T47D (cell line): ENCODE measurements around the gene CNNM2.
"Not testable (repeated sequence)": the region's sequence is repeated elsewhere in the genome, so short reads cannot be mapped to it uniquely, and the experiment has no call there.

Source experiments
- DNase-seq, 2 experiments: peaks; one replicate each; pipeline versions ENCODE4 v3.0.0 to v3.0.0-alpha.2; 2011 to 2012; ENCODE audit warnings: low read depth in 1 of 2, low spot score in 1 of 2
- JUND ChIP-seq: IDR thresholded peaks from 2 replicates; pipeline ENCODE4 v1.6.1; 2012; ENCODE audit warnings: low read depth
- in situ Hi-C: cut with HindIII; loops from 2 replicates; pipeline ENCODE4 v1.10.0; 2016; ENCODE audit warnings: low sequenced_read_pairs, low pct_unique_long_range_greater_than_20kb

CNNM2 gene

DNA sequence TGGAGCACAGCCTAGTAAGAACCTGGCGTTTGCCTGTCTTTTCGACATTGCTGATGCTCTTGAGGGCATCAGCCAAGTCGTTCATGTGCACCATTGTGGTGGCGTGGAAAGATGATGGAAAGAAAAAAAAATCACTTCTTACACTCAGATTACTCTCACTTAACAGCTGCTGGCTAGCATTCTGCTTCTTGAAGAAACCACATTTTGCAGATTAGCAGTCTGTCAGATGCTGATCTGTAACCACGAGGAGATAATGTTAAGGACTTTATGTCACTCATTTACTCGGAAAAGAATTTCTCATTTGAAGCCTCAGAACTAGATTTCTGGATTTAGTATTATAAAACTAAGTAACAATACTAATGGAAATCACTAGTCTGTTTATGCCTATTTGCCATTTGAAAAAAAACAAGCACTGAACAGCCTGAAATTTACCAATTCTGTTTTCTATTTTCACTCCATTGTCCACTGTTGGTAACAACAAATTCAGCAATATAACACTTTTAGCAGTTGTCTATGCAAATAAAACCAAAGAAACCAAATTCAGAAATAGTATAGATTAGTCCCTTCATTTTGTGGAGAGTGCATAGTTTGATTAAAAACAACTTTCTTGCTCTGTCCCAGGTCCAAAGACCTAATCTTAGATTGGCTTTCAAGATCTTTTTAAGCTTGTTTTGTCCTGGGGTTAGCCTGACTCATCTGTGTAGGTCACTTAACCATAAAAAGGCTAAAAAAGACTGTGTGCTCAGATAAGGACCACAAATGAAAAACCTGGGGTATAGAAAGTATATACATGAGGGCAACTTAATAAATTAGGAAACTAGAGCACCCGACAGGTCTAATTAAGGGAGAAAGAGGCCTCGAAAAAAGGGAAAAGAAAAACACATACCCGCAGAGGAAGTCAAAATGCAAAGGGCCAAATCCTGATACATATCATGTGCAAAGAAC is 207.5 kb downstream of the CNNM2 start:
- DNase-seq, result no peak
- no peak for TF ChIP-seq JUND
- in situ Hi-C loops, result no loop called here

GRCh38 chr10:103127241-103127640 is 209.1 kb downstream of the CNNM2 start:
- TF ChIP-seq JUND, result no peak
- DNase-seq, result no peak
- in situ Hi-C loops, result no loop called here

DNA sequence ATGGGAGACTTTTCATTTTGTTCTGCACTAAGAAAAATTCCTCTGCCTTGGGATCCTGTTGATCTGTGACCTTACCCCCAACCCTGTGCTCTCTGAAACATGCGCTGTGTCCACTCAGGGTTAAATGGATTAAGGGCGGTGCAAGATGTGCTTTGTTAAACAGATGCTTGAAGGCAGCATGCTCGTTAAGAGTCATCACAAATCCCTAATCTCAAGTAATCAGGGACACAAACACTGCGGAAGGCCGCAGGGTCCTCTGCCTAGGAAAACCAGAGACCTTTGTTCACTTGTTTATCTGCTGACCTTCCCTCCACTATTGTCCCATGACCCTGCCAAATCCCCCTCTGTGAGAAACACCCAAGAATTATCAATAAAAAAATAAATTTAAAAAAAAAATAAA is 212.1 kb downstream of the CNNM2 start:
- DNase-seq, in situ Hi-C loops: not testable (repeated sequence)

GRCh38 chr10:103130910-103131309 is 212.8 kb downstream of the CNNM2 start:
- no peak for TF ChIP-seq JUND
- DNase-seq, result no peak
- in situ Hi-C loops, result no loop called here

- in situ Hi-C loops, DNase-seq: not testable (repeated sequence)
Measured at GRCh38 chr10:103135168-103135567, 217.1 kb downstream of the CNNM2 start.

DNA sequence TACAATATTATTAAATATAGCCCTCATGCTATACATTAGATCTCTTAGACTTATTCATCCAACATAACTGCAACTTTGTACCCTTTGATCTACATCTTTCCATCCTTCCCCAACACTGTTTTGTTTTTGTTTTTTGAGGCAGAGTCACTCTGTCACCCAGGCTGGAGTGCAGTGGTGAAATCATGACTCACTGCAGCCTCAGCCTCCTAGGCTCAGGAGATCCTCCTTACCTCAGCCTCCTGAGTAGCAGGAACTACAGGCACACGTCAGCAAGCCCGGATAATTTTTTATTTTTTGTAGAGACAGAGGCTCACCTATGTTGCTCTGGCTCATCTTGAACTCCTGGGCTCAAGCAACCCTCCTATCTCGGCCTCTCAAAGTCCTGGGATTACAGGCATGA is 221.7 kb downstream of the CNNM2 start:
- DNase-seq, result no peak
- in situ Hi-C loops, result no loop called here
- no peak for TF ChIP-seq JUND
